Activated CD4-positive, alpha-beta memory T cell treated with anti-CD3 and anti-CD28 coated beads for 36 hours (primary cell): ENCODE measurements around the gene EXOSC5. TPM values are rescaled to one million over a fixed set of nuclear protein-coding genes. Genes with fewer than 3 reads are reported as not detected.
"Not testable (repeated sequence)": the region's sequence is repeated elsewhere in the genome, so short reads cannot be mapped to it uniquely, and the experiment has no call there.

ENCODE experiments used
- CTCF ChIA-PET: fragments of 350-600 bp; sonication (Branson Sonifier 250); formaldehyde crosslinking; loops from one replicate; lab custom pipeline; 2021; ENCODE audit warnings: antibody characterized with exemption, inconsistent platforms; lab: Charles Lee
- POLR2A ChIA-PET: fragments of 350-600 bp; sonication (Branson Sonifier 250); formaldehyde crosslinking; loops from one replicate; lab custom pipeline; 2021; ENCODE audit warnings: antibody characterized with exemption; lab: Charles Lee
- DNase-seq: peaks from one replicate; pipeline ENCODE4 v3.0.0-alpha.2; 2020
- H3K27ac Mint-ChIP-seq: one replicate; pipeline ENCODE4 v1.8.0; 2021; ENCODE audit warnings: mixed read lengths
- H3K27me3 Mint-ChIP-seq: one replicate; pipeline ENCODE4 v1.8.0; 2021; ENCODE audit warnings: mixed read lengths
- H3K36me3 Mint-ChIP-seq: one replicate; pipeline ENCODE4 v1.8.0; 2021; ENCODE audit warnings: mixed read lengths
- H3K4me1 Mint-ChIP-seq: one replicate; pipeline ENCODE4 v1.8.0; 2021; ENCODE audit warnings: low read depth, mixed read lengths
- H3K4me3 Mint-ChIP-seq: one replicate; pipeline ENCODE4 v1.8.0; 2021; ENCODE audit warnings: mild to moderate bottlenecking, mixed read lengths
- H3K9me3 Mint-ChIP-seq: one replicate; pipeline ENCODE4 v1.8.0; 2021; ENCODE audit warnings: mixed read lengths
- intact Hi-C: fragments of 100-400 bp; cut with micrococcal nuclease; formaldehyde crosslinking; loops from one replicate; pipeline ENCODE4 v1.15.1; 2023
- total RNA-seq, 2 experiments: library from RNA; stranded (reverse); gene quantifications; one replicate each; pipeline ENCODE4 v1.2.3, GENCODE V29; 2021

The EXOSC5 gene
- total RNA-seq, 2 experiments from 2014 or later = 43.0 to 45.5 TPM

GRCh38 chr19:41401483-41401882 is 4.3 kb upstream of the EXOSC5 start:
- ChIA-PET POLR2A (no interaction called here), CTCF (interaction anchor here (0.5 kb wide), 1 partner anchor 139 kb away, joined by 3 read pairs; no protein-coding TSS in a partner anchor)
- no peaks in the 10 kb centered on the region for H3K36me3 Mint-ChIP-seq
- H3K4me1 Mint-ChIP-seq = peaks cover 29% of the 10 kb centered on the region
- H3K9me3 Mint-ChIP-seq = no peaks in the 10 kb centered on the region
- no peak overlapping the region for H3K4me3 Mint-ChIP-seq
- no peaks in the 10 kb centered on the region for H3K27me3 Mint-ChIP-seq
- DNase-seq = no peak
- no peak overlapping the region for H3K27ac Mint-ChIP-seq
- intact Hi-C loops = no loop called here

- Mint-ChIP-seq H3K4me3 (no peak overlapping the region), H3K27me3 (no peaks in the 10 kb centered on the region), H3K4me1 (peaks cover 41% of the 10 kb centered on the region), H3K9me3 (no peaks in the 10 kb centered on the region), H3K36me3 (peaks cover 2% of the 10 kb centered on the region), H3K27ac (no peak overlapping the region)
- CTCF ChIA-PET = interaction anchor here (0.5 kb wide), 1 partner anchor 709 kb away, joined by 3 read pairs; no protein-coding TSS in a partner anchor
- POLR2A ChIA-PET = no interaction called here
- no peak for DNase-seq
- intact Hi-C loops = no loop called here
These were observed 2.4 kb upstream of the EXOSC5 start for GRCh38 chr19:41399525-41399924.

GRCh38 chr19:41399091-41399490 is 1.9 kb upstream of the EXOSC5 start:
- Mint-ChIP-seq H3K27me3 (no peaks in the 10 kb centered on the region), H3K27ac (no peak overlapping the region), H3K36me3 (peaks cover 2% of the 10 kb centered on the region), H3K4me1 (peaks cover 41% of the 10 kb centered on the region), H3K9me3 (no peaks in the 10 kb centered on the region), H3K4me3 (peak overlapping the region; percentile 96)
- CTCF ChIA-PET = interaction anchor here (0.5 to 1.2 kb wide), 3 partner anchors 41 to 710 kb away, joined by 3 to 4 read pairs (median 3); partner anchors contain the start of gene DMAC2
- intact Hi-C loops = no loop called here
- POLR2A ChIA-PET = interaction anchor here (0.6 kb wide), 1 partner anchor 42 kb away, joined by 4 read pairs; no protein-coding TSS in a partner anchor
- DNase-seq = no peak

- H3K27me3 Mint-ChIP-seq = no peaks in the 10 kb centered on the region
- peak overlapping the region; percentile 96 for H3K4me3 Mint-ChIP-seq
- peaks cover 4% of the 10 kb centered on the region for H3K36me3 Mint-ChIP-seq
- ChIA-PET CTCF (interaction anchor here (0.8 to 1.2 kb wide), 3 partner anchors 33 to 199 kb away, joined by 3 to 4 read pairs (median 3); partner anchors contain the start of gene DMAC2), POLR2A (interaction anchor here (0.6 kb wide), 2 partner anchors 42 to 211 kb away, joined by 3 to 4 read pairs; no protein-coding TSS in a partner anchor)
- H3K9me3 Mint-ChIP-seq = no peaks in the 10 kb centered on the region
- H3K4me1 Mint-ChIP-seq = peaks cover 41% of the 10 kb centered on the region
- DNase-seq = no peak
- H3K27ac Mint-ChIP-seq = no peak overlapping the region
- intact Hi-C loops = no loop called here
These were observed 1.4 kb upstream of the EXOSC5 start for GRCh38 chr19:41398598-41398997.

GRCh38 chr19:41398050-41398418 is 875 bp upstream of the EXOSC5 start:
- peaks cover 41% of the 10 kb centered on the region for H3K4me1 Mint-ChIP-seq
- peaks cover 4% of the 10 kb centered on the region for H3K36me3 Mint-ChIP-seq
- ChIA-PET POLR2A (interaction anchor here (0.6 kb wide), 1 partner anchor 210 kb away, joined by 3 read pairs; no protein-coding TSS in a partner anchor), CTCF (interaction anchor here (0.8 to 1.2 kb wide), 3 partner anchors 32 to 199 kb away, joined by 3 to 4 read pairs (median 3); partner anchors contain the start of gene DMAC2)
- H3K27me3 Mint-ChIP-seq = no peaks in the 10 kb centered on the region
- peak overlapping the region; percentile 98 for H3K27ac Mint-ChIP-seq
- DNase-seq = no peak
- intact Hi-C loops = no loop called here
- H3K4me3 Mint-ChIP-seq = peak overlapping the region; percentile 96
- H3K9me3 Mint-ChIP-seq = no peaks in the 10 kb centered on the region

GRCh38 chr19:41395355-41395754 is 1.8 kb downstream of the EXOSC5 start:
- intact Hi-C loops = no loop called here
- Mint-ChIP-seq H3K4me3 (no peak overlapping the region), H3K4me1 (peaks cover 36% of the 10 kb centered on the region), H3K9me3 (no peaks in the 10 kb centered on the region), H3K36me3 (peaks cover 7% of the 10 kb centered on the region), H3K27ac (no peak overlapping the region), H3K27me3 (no peaks in the 10 kb centered on the region)
- DNase-seq = no peak
- ChIA-PET CTCF (no interaction called here), POLR2A (interaction anchor here (1.2 kb wide), 1 partner anchor 9 kb away, joined by 5 read pairs; no protein-coding TSS in a partner anchor)

- CTCF ChIA-PET = no interaction called here
- POLR2A ChIA-PET = no interaction called here
- no peak overlapping the region for H3K27ac Mint-ChIP-seq
- H3K4me1 Mint-ChIP-seq = peaks cover 17% of the 10 kb centered on the region
- no peak overlapping the region for H3K4me3 Mint-ChIP-seq
- intact Hi-C loops = no loop called here
- no peaks in the 10 kb centered on the region for H3K9me3 Mint-ChIP-seq
- H3K27me3 Mint-ChIP-seq = no peaks in the 10 kb centered on the region
- no peak for DNase-seq
- H3K36me3 Mint-ChIP-seq = peaks cover 10% of the 10 kb centered on the region
These were observed 4.4 kb downstream of the EXOSC5 start for GRCh38 chr19:41392775-41393174.

- Mint-ChIP-seq H3K27me3 (no peaks in the 10 kb centered on the region), H3K4me1 (peaks cover 14% of the 10 kb centered on the region), H3K27ac (no peak overlapping the region), H3K9me3 (no peaks in the 10 kb centered on the region), H3K36me3 (peaks cover 11% of the 10 kb centered on the region), H3K4me3 (no peak overlapping the region)
- POLR2A ChIA-PET = no interaction called here
- CTCF ChIA-PET = no interaction called here
- no peak for DNase-seq
- intact Hi-C loops = no loop called here
These were observed 5.5 kb downstream of the EXOSC5 start for GRCh38 chr19:41391618-41392017.

GRCh38 chr19:41386442-41386841 is 10.7 kb downstream of the EXOSC5 start:
- CTCF ChIA-PET = no interaction called here
- intact Hi-C loops = no loop called here
- no peaks in the 10 kb centered on the region for H3K4me1 Mint-ChIP-seq
- H3K36me3 Mint-ChIP-seq = peaks cover 14% of the 10 kb centered on the region
- H3K27me3 Mint-ChIP-seq = no peaks in the 10 kb centered on the region
- POLR2A ChIA-PET = interaction anchor here (0.8 kb wide), 1 partner anchor 9 kb away, joined by 5 read pairs; no protein-coding TSS in a partner anchor
- no peak for DNase-seq
- no peaks in the 10 kb centered on the region for H3K9me3 Mint-ChIP-seq
- no peak overlapping the region for H3K27ac Mint-ChIP-seq
- H3K4me3 Mint-ChIP-seq = no peak overlapping the region

GRCh38 chr19:41384351-41384750 is 12.8 kb downstream of the EXOSC5 start:
- Mint-ChIP-seq H3K9me3 (no peaks in the 10 kb centered on the region), H3K27ac (no peak overlapping the region), H3K27me3 (no peaks in the 10 kb centered on the region), H3K4me1 (no peaks in the 10 kb centered on the region), H3K4me3 (no peak overlapping the region), H3K36me3 (peaks cover 8% of the 10 kb centered on the region)
- CTCF ChIA-PET = no interaction called here
- POLR2A ChIA-PET = interaction anchor here (1.1 kb wide), 1 partner anchor 19 kb away, joined by 3 read pairs; no protein-coding TSS in a partner anchor
- no peak for DNase-seq
- intact Hi-C loops = no loop called here

GRCh38 chr19:41381536-41381935 is 15.6 kb downstream of the EXOSC5 start:
- DNase-seq, H3K4me3 Mint-ChIP-seq, H3K27me3 Mint-ChIP-seq, H3K9me3 Mint-ChIP-seq, intact Hi-C loops, CTCF ChIA-PET, H3K36me3 Mint-ChIP-seq, POLR2A ChIA-PET, H3K27ac Mint-ChIP-seq, H3K4me1 Mint-ChIP-seq: not testable (repeated sequence)

GRCh38 chr19:41377977-41378709 is 19.0 kb downstream of the EXOSC5 start:
- no peak overlapping the region for H3K27ac Mint-ChIP-seq
- H3K4me1 Mint-ChIP-seq = peaks cover 13% of the 10 kb centered on the region
- intact Hi-C loops = no loop called here
- H3K4me3 Mint-ChIP-seq = no peak overlapping the region
- H3K27me3 Mint-ChIP-seq = no peaks in the 10 kb centered on the region
- H3K9me3 Mint-ChIP-seq = no peaks in the 10 kb centered on the region
- ChIA-PET POLR2A (no interaction called here), CTCF (no interaction called here)
- DNase-seq = no peak
- H3K36me3 Mint-ChIP-seq = no peaks in the 10 kb centered on the region
